Activated T-cell treated with anti-CD3 and anti-CD28 coated beads for 48 hours (primary cell): ENCODE data around the gene PLPP1.

ENCODE experiments used
- DNase-seq: peaks from one replicate; pipeline ENCODE4 v3.0.0-alpha.2; 2020; ENCODE audit warnings: low read depth

PLPP1 gene

GRCh38 chr5:55534436-55535198, at the start of gene PLPP1:
Gene PLPP1, minus strand, starts transcription at chr5:55534964. Its CDS starts 335 bp downstream, at chr5:55534629.
- peak; percentile 80 for DNase-seq

GRCh38 chr5:55583578-55583977, 48.8 kb upstream of the PLPP1 start:
- no peak for DNase-seq

- no peak for DNase-seq
These were observed 47.5 kb upstream of the PLPP1 start for GRCh38 chr5:55582256-55582655.

- no peak for DNase-seq
These were observed 45.3 kb upstream of the PLPP1 start for GRCh38 chr5:55580042-55580441.

GRCh38 chr5:55578771-55579170, 44.0 kb upstream of the PLPP1 start:
- no peak for DNase-seq

- DNase-seq, result no peak
These were observed 42.7 kb upstream of the PLPP1 start for GRCh38 chr5:55577353-55578060.

GRCh38 chr5:55576661-55577060, 41.9 kb upstream of the PLPP1 start:
- DNase-seq, result no peak

GRCh38 chr5:55575815-55576583, 41.2 kb upstream of the PLPP1 start:
- DNase-seq, result no peak

- no peak for DNase-seq
These were observed 37.8 kb upstream of the PLPP1 start for GRCh38 chr5:55572600-55572999.

- DNase-seq, result no peak
These were observed 37.3 kb upstream of the PLPP1 start for GRCh38 chr5:55572020-55572419.

- DNase-seq, result no peak
These were observed 35.8 kb upstream of the PLPP1 start for GRCh38 chr5:55570570-55570969.

- DNase-seq, result no peak
These were observed 35.3 kb upstream of the PLPP1 start for GRCh38 chr5:55570026-55570425.

GRCh38 chr5:55569513-55569865, 34.7 kb upstream of the PLPP1 start:
- DNase-seq, result no peak

GRCh38 chr5:55568654-55569512, 34.1 kb upstream of the PLPP1 start:
- no peak for DNase-seq

- no peak for DNase-seq
These were observed 30.0 kb upstream of the PLPP1 start for GRCh38 chr5:55564721-55565120.

GRCh38 chr5:55558484-55558883, 23.7 kb upstream of the PLPP1 start:
- no peak for DNase-seq

- DNase-seq, result no peak
These were observed 22.4 kb upstream of the PLPP1 start for GRCh38 chr5:55557123-55557522.

- no peak for DNase-seq
These were observed 19.9 kb upstream of the PLPP1 start for GRCh38 chr5:55554585-55555202.

- no peak for DNase-seq
These were observed 17.1 kb upstream of the PLPP1 start for GRCh38 chr5:55551904-55552303.

- DNase-seq, result no peak
These were observed 16.6 kb upstream of the PLPP1 start for GRCh38 chr5:55551358-55551757.

- no peak for DNase-seq
These were observed 13.0 kb upstream of the PLPP1 start for GRCh38 chr5:55547781-55548180.

GRCh38 chr5:55546947-55547346, 12.2 kb upstream of the PLPP1 start:
- no peak for DNase-seq
